Neural crest cell (in vitro differentiated cells): ENCODE measurements around the gene FGD5. TPM values are rescaled to one million over a fixed set of nuclear protein-coding genes. Genes with fewer than 3 reads are reported as not detected.

ENCODE experiments used
- DNase-seq: peaks from one replicate; pipeline ENCODE4 v3.0.0; 2021; ENCODE audit warnings: low read depth, mixed read lengths, low spot score
- H3K27ac Mint-ChIP-seq: one replicate; pipeline ENCODE4 v1.8.0; 2021; ENCODE audit warnings: mild to moderate bottlenecking, mixed read lengths; ENCODE audit not compliant: unreplicated experiment
- H3K27me3 Mint-ChIP-seq: 2 replicates; pipeline ENCODE4 v1.8.0; 2021; ENCODE audit warnings: low read depth, mild to moderate bottlenecking, mixed read lengths
- H3K36me3 Mint-ChIP-seq: 2 replicates; pipeline ENCODE4 v1.8.0; 2021; ENCODE audit warnings: low read depth, mild to moderate bottlenecking, mixed read lengths
- H3K4me1 Mint-ChIP-seq: 2 replicates; pipeline ENCODE4 v1.8.0; 2021; ENCODE audit warnings: mixed read lengths
- H3K4me3 Mint-ChIP-seq: one replicate; pipeline ENCODE4 v1.8.0; 2021; ENCODE audit warnings: mild to moderate bottlenecking, mixed read lengths
- H3K9me3 Mint-ChIP-seq: 2 replicates; pipeline ENCODE4 v1.8.0; 2021; ENCODE audit warnings: mixed read lengths
- CTCF ChIP-seq: fragments of 200-600 bp; sonication (generic); conservative IDR thresholded peaks from 2 replicates; pipeline ENCODE4 v1.5.0; 2021; ENCODE audit warnings: antibody characterized with exemption, mild to moderate bottlenecking
- total RNA-seq: library from RNA; stranded (reverse); gene quantifications from 2 replicates; pipeline ENCODE4 v1.2.1, GENCODE V29; 2021

Gene FGD5
- total RNA-seq, 1 donor from 2014 or later: 0.61 TPM

DNA sequence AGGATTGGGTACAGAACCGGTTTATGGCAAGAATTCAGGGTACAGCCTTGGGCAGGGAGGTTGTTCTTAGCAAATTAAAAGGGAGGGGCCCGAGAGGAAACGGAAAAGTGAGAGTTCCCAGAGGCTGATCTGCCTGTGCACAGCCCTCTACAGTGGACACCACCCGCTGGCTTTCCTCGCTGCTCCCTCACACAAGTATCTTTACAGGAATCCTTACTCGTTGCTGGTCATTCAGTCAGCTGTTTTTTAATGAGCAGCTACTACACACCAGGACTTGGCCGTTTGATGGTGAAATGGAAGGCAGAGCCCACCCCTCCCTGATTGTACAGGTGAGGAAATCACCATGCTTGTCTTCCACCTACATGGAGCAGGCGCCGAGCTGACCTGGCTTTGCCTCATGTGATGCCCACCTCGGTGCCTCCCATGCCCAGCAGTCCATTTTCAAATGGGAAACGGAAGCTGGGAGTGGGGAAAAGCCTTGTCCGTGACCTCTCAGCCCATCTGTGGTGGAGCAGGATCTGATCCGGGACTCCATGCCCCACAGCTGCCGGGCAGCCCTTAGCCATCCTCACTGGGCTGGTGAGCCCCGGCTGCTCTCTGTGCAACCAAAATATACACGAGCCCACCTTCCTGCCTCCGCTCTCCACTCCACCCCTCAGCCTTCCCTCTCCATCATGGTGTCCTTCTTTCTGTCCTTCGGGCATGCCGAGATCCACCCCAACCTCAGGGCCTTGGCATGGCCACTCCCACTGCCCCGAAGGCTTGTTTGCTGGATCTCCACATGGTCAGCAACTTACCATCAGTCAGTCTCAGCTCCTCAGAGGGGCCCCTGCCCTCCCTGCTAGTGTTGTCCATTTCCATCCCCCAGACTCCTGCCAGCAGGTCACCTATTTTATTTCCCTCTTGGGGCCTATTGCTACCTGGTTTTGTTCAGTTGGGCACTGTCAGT is 33.3 kb upstream of the FGD5 start:
- Mint-ChIP-seq H3K36me3 (no peaks in the 10 kb centered on the region), H3K4me3 (no peak overlapping the region), H3K9me3 (peaks cover 2% of the 10 kb centered on the region), H3K27ac (no peak overlapping the region), H3K4me1 (no peaks in the 10 kb centered on the region), H3K27me3 (peaks cover 10% of the 10 kb centered on the region)
- no peak for TF ChIP-seq CTCF
- DNase-seq: no peak

- no peak overlapping the region for H3K4me3 Mint-ChIP-seq
- H3K4me1 Mint-ChIP-seq: peaks cover 4% of the 10 kb centered on the region
- H3K27ac Mint-ChIP-seq: no peak overlapping the region
- no peaks in the 10 kb centered on the region for H3K36me3 Mint-ChIP-seq
- DNase-seq: no peak
- peaks cover 2% of the 10 kb centered on the region for H3K9me3 Mint-ChIP-seq
- TF ChIP-seq CTCF: no peak
- H3K27me3 Mint-ChIP-seq: peaks cover 16% of the 10 kb centered on the region
These were observed 32.4 kb upstream of the FGD5 start for GRCh38 chr3:14786369-14786768.

DNA sequence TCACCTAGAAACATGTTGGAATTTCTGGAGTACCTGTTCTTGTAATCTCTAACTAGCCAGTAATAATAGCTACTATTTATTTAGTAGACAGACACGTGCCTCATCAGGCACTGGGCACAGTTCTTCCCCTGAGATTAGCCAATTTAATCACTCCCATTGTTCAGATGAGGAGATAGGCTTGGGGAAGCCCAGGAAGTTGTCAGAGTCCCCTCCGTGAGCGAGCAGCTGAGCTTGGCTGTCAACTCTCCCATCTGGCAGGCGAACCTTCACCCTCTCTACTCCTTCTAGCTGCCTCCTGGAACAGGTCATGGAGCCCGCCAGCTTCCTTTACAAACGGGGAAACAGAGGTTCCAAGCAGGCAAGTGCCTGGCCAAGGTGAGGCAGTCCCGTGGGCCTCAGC is 31.1 kb upstream of the FGD5 start:
- Mint-ChIP-seq H3K9me3 (peaks cover 2% of the 10 kb centered on the region), H3K4me1 (peaks cover 4% of the 10 kb centered on the region), H3K36me3 (no peaks in the 10 kb centered on the region), H3K27ac (no peak overlapping the region), H3K4me3 (no peak overlapping the region), H3K27me3 (peaks cover 16% of the 10 kb centered on the region)
- DNase-seq: no peak
- TF ChIP-seq CTCF: no peak

DNA sequence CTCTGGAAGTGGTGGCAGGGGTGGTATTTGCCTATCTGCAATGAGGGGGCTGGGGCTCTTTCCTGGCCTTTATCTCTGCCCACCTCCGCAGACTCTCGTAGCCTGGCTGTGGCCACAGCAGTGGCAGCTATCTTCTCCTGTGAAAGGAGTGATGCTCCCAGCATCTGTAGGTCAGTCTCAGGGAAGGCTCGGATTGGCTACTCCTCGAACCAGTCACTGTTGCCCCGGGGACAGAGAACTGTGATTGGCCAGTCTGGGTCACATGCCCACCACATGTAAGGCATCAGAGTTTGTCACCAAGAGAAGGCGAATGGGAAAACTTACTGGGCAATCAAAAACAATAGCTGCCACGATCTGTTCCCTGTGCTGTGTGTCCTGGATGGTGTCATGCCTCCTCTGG is 30.1 kb upstream of the FGD5 start:
- no peak for DNase-seq
- Mint-ChIP-seq H3K27ac (no peak overlapping the region), H3K4me1 (peaks cover 11% of the 10 kb centered on the region), H3K9me3 (peaks cover 2% of the 10 kb centered on the region), H3K36me3 (no peaks in the 10 kb centered on the region), H3K4me3 (no peak overlapping the region), H3K27me3 (peaks cover 16% of the 10 kb centered on the region)
- TF ChIP-seq CTCF: no peak

DNA sequence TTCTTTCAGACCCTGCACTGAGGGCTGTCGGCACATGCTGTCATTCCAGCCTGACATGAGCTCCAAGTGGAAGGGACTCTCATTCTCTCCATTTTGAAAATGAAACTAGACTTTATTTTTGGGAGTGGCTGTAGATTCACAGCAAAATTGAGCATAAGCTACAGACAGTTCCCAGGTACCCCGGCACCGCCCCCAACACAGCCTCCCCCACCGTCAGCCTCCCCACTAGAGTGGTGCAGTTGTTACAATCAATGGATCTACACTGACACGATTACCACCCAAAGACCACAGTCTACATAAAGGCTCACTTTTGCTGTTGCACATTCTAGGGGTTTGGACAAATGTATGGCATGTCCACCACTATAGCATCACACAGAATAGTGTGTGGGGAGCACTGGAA is 29.5 kb upstream of the FGD5 start:
- Mint-ChIP-seq H3K4me1 (peaks cover 11% of the 10 kb centered on the region), H3K27me3 (peaks cover 16% of the 10 kb centered on the region), H3K4me3 (no peak overlapping the region), H3K9me3 (peaks cover 2% of the 10 kb centered on the region), H3K36me3 (no peaks in the 10 kb centered on the region), H3K27ac (no peak overlapping the region)
- DNase-seq: no peak
- TF ChIP-seq CTCF: no peak
